ENCODE data around the gene PRCC. TPM values are rescaled to one million over a fixed set of nuclear protein-coding genes. Genes with fewer than 3 reads are reported as not detected.

Gene PRCC
- total RNA-seq, 4 donors from 2014 or later = 34.8 to 57.9 (median 43.6) TPM

DNA sequence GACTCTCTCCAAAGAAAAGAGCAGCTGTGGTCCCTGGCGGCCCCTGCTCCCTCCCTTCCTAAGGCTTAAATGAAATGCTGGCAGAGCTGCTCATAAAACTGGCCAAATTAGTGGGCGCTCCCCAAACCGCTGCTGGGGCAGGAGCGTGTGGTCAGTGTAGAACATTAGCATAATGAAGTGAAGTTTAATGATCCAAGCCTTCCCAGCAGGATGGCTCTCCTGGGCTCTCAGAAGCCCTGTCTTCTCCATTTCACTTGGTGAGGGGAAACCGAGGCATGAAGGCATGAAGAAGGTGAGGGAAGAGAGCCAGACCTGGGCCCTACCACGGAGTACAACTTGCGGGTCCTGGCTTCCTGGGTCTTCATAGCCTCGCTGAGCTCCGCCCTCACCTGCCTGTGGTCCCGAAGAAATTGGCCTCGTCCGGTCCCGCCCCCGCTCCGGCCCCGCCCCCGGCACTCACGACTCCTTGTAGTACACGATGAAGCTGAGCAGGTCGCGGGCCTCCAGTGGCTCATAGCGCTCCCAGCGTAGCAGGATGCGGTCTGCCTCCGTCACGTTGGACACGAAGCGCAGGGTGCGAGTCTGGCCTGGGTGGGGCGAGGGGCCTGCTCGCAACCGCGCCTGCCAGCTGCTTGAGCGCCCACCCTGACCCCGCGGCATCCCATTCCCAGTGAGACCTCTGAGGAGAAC lies 81.3 kb downstream of the PRCC start:
- Histone ChIP-seq H3K4me3 (replicated peaks in 1 of 3) (no peak overlapping the region), H3K9me3 (no peaks in the 10 kb centered on the region), H3K27ac (no peak overlapping the region), H3K27me3 (peaks cover 15% of the 10 kb centered on the region), H3K4me1 (peaks cover 6 to 24% of the 10 kb centered on the region in 2 donors), H3K36me3 (no peaks in the 10 kb centered on the region)
- 17 to 32% methylated on average over 12 of the region's 36 CpGs for WGBS, 2 donors
- intact Hi-C loops (cut with DNase I) = no loop called here
- no peak for TF ChIP-seq POLR2A (IDR thresholded peaks at IDR 0.05)
- TF ChIP-seq, protein P1, sequence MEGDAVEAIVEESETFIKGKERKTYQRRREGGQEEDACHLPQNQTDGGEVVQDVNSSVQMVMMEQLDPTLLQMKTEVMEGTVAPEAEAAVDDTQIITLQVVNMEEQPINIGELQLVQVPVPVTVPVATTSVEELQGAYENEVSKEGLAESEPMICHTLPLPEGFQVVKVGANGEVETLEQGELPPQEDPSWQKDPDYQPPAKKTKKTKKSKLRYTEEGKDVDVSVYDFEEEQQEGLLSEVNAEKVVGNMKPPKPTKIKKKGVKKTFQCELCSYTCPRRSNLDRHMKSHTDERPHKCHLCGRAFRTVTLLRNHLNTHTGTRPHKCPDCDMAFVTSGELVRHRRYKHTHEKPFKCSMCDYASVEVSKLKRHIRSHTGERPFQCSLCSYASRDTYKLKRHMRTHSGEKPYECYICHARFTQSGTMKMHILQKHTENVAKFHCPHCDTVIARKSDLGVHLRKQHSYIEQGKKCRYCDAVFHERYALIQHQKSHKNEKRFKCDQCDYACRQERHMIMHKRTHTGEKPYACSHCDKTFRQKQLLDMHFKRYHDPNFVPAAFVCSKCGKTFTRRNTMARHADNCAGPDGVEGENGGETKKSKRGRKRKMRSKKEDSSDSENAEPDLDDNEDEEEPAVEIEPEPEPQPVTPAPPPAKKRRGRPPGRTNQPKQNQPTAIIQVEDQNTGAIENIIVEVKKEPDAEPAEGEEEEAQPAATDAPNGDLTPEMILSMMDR (IDR thresholded peaks at IDR 0.05) = no peak
- DNase-seq = peak; percentile 72 to 79

DNA sequence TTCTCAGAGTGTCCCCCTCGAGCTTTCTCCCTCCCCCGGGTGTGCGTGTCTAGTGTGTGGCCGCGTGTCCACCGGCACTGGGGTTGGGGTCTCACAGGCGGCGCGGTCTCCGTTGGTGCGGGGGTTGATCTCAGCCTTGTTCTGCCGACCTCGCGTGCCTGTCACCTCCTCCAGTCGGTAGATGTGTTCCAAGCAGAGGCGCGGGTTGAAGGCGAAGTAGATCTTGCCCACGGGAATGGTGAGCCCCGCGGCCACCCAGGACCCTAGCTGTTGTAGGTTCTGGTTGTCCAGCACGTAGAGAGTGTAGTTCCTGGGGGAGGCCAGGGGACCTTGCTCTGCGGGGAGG lies 81.8 kb downstream of the PRCC start:
- Histone ChIP-seq H3K27me3 (peaks cover 15% of the 10 kb centered on the region), H3K27ac (no peak overlapping the region), H3K4me1 (peaks cover 6 to 24% of the 10 kb centered on the region in 2 donors), H3K36me3 (no peaks in the 10 kb centered on the region), H3K9me3 (no peaks in the 10 kb centered on the region), H3K4me3 (replicated peaks in 1 of 3) (no peak overlapping the region)
- 29 to 33% methylated on average over 7 to 21 of the region's 23 CpGs for WGBS, 2 donors
- intact Hi-C loops (cut with DNase I) = no loop called here
- DNase-seq = no peak
- no peak for TF ChIP-seq POLR2A (IDR thresholded peaks at IDR 0.05)
- TF ChIP-seq, protein P1 (IDR thresholded peaks at IDR 0.05) = no peak

Other genes with a start within 250 kb of the PRCC start
- 1 to 10 TPM in 1 of 4 donors, under 1 TPM in 3; 0.15 to 1.4 (median 0.50) TPM for gene IQGAP3, start 195.0 kb upstream of the PRCC start, total RNA-seq
- gene TTC24, start 187.8 kb upstream of the PRCC start, total RNA-seq = under 1 TPM in 2 of 4 donors, not detected in 2; 0.27 to 0.67 TPM
- 100 to 1,000 TPM in 3 of 4 donors, 10 to 100 TPM in 1; 69.1 to 176 (median 117) TPM for gene NAXE, start 175.8 kb upstream of the PRCC start, total RNA-seq
- gene GPATCH4, start 166.1 kb upstream of the PRCC start, total RNA-seq = 10 to 100 TPM; 14.1 to 49.2 (median 24.5) TPM
- under 1 TPM in 1 of 4 donors, not detected in 3; 0.79 TPM for gene HAPLN2, start 148.1 kb upstream of the PRCC start, total RNA-seq
- 1 to 10 TPM in 1 of 4 donors, under 1 TPM in 1, not detected in 2; 0.54 to 1.1 TPM for gene BCAN, start 125.4 kb upstream of the PRCC start, total RNA-seq
- gene NES, start 90.1 kb upstream of the PRCC start, total RNA-seq = 10 to 100 TPM in 2 of 4 donors, 1 to 10 TPM in 2; 4.3 to 10.4 (median 9.0) TPM
- gene CRABP2, start 62.0 kb upstream of the PRCC start, total RNA-seq = 10 to 100 TPM in 1 of 4 donors, 1 to 10 TPM in 2, not detected in 1; 3.0 to 15.3 (median 4.5) TPM
- gene METTL25B, start 39.1 kb upstream of the PRCC start, total RNA-seq = 10 to 100 TPM; 15.5 to 33.4 (median 25.3) TPM
- 10 to 100 TPM; 13.6 to 34.9 (median 18.2) TPM for gene ISG20L2, start 38.8 kb upstream of the PRCC start, total RNA-seq
- 10 to 100 TPM; 22.9 to 55.6 (median 35.9) TPM for gene MRPL24, start 26.4 kb upstream of the PRCC start, total RNA-seq
- 100 to 1,000 TPM; 147 to 162 (median 148) TPM for gene HDGF, start 15.9 kb upstream of the PRCC start, total RNA-seq
- gene SH2D2A, start 49.3 kb downstream of the PRCC start, total RNA-seq = 1 to 10 TPM; 1.2 to 3.3 (median 2.0) TPM
- gene INSRR, start 91.6 kb downstream of the PRCC start, total RNA-seq = not detected
- gene NTRK1, start 93.3 kb downstream of the PRCC start, total RNA-seq = 1 to 10 TPM in 1 of 4 donors, under 1 TPM in 3; 0.11 to 1.2 (median 0.63) TPM
- 10 to 100 TPM; 11.2 to 21.9 (median 14.4) TPM for gene PEAR1, start 126.2 kb downstream of the PRCC start, total RNA-seq
- not detected for gene LRRC71, start 153.1 kb downstream of the PRCC start, total RNA-seq

Data from thyroid gland (tissue), 4 donors.